BE2C (cell line): ENCODE results near the gene MYOZ1.

ENCODE experiments used
- DNase-seq: peaks from one replicate; pipeline ENCODE4 v3.0.0-alpha.2; 2020
- H3K27me3 ChIP-seq: fragments of 250-450 bp; sonication (Bioruptor Pico); 2 replicates; pipeline ENCODE4 v1.5.1; 2020; ENCODE audit warnings: mild to moderate bottlenecking
- H3K36me3 ChIP-seq: fragments of 250-450 bp; sonication (Bioruptor Pico); 2 replicates; pipeline ENCODE4 v1.5.1; 2020; ENCODE audit warnings: mild to moderate bottlenecking
- H3K4me1 ChIP-seq: fragments of 250-450 bp; sonication (Bioruptor Pico); 2 replicates; pipeline ENCODE4 v1.5.1; 2020
- H3K4me3 ChIP-seq: 2 replicates; pipeline ENCODE4 v1.5.1; 2011; ENCODE audit warnings: low read depth, low read length
- H3K9me3 ChIP-seq: fragments of 250-450 bp; sonication (Bioruptor Pico); 2 replicates; pipeline ENCODE4 v1.5.1; 2020
- CTCF ChIP-seq: IDR thresholded peaks from 2 replicates; pipeline ENCODE4 v1.5.1; 2012; ENCODE audit warnings: mild to moderate bottlenecking, low read depth, low read length

The MYOZ1 gene

GRCh38 chr10:73645251-73645650, 4.0 kb upstream of the MYOZ1 start:
- TF ChIP-seq CTCF = no peak
- DNase-seq = no peak

GRCh38 chr10:73644767-73645166, 3.5 kb upstream of the MYOZ1 start:
- Histone ChIP-seq H3K4me1 (no peaks in the 10 kb centered on the region), H3K9me3 (no peaks in the 10 kb centered on the region), H3K4me3 (no peak overlapping the region), H3K27me3 (no peaks in the 10 kb centered on the region), H3K36me3 (no peaks in the 10 kb centered on the region)
- TF ChIP-seq CTCF = no peak
- no peak for DNase-seq

More at GRCh38 chr10:73645251-73645650, 4.0 kb upstream of the MYOZ1 start:
- no peaks in the 10 kb centered on the region for H3K9me3 ChIP-seq
- no peaks in the 10 kb centered on the region for H3K4me1 ChIP-seq
- no peaks in the 10 kb centered on the region for H3K36me3 ChIP-seq
- H3K27me3 ChIP-seq = no peaks in the 10 kb centered on the region
- H3K4me3 ChIP-seq = no peak overlapping the region

- H3K4me1 ChIP-seq = no peaks in the 10 kb centered on the region
- H3K4me3 ChIP-seq = no peak overlapping the region
- peak; percentile 58 for DNase-seq
- H3K9me3 ChIP-seq = no peaks in the 10 kb centered on the region
- H3K27me3 ChIP-seq = no peaks in the 10 kb centered on the region
- TF ChIP-seq CTCF = peak; percentile 81
- no peaks in the 10 kb centered on the region for H3K36me3 ChIP-seq
Observed at GRCh38 chr10:73644015-73644743, 2.9 kb upstream of the MYOZ1 start.

GRCh38 chr10:73643362-73643761, 2.1 kb upstream of the MYOZ1 start:
- no peaks in the 10 kb centered on the region for H3K36me3 ChIP-seq
- no peak for DNase-seq
- H3K4me1 ChIP-seq = no peaks in the 10 kb centered on the region
- no peaks in the 10 kb centered on the region for H3K27me3 ChIP-seq
- no peaks in the 10 kb centered on the region for H3K9me3 ChIP-seq
- TF ChIP-seq CTCF = no peak
- H3K4me3 ChIP-seq = no peak overlapping the region

- H3K27me3 ChIP-seq = no peaks in the 10 kb centered on the region
- H3K4me1 ChIP-seq = no peaks in the 10 kb centered on the region
- no peak for DNase-seq
- H3K36me3 ChIP-seq = no peaks in the 10 kb centered on the region
- TF ChIP-seq CTCF = no peak
- no peak overlapping the region for H3K4me3 ChIP-seq
- H3K9me3 ChIP-seq = no peaks in the 10 kb centered on the region
Observed at GRCh38 chr10:73639286-73639685, 2.0 kb downstream of the MYOZ1 start.

GRCh38 chr10:73635781-73636180, 5.5 kb downstream of the MYOZ1 start:
- H3K27me3 ChIP-seq = no peaks in the 10 kb centered on the region
- no peaks in the 10 kb centered on the region for H3K4me1 ChIP-seq
- no peak overlapping the region for H3K4me3 ChIP-seq
- DNase-seq = no peak
- no peak for TF ChIP-seq CTCF
- no peaks in the 10 kb centered on the region for H3K36me3 ChIP-seq
- H3K9me3 ChIP-seq = no peaks in the 10 kb centered on the region
